ENCODE results near the gene CBX5. TPM values are rescaled to one million over a fixed set of nuclear protein-coding genes. Genes with fewer than 3 reads are reported as not detected.

The CBX5 gene
- total RNA-seq, 1 experiment from 2014 or later: 85.5 TPM

DNA sequence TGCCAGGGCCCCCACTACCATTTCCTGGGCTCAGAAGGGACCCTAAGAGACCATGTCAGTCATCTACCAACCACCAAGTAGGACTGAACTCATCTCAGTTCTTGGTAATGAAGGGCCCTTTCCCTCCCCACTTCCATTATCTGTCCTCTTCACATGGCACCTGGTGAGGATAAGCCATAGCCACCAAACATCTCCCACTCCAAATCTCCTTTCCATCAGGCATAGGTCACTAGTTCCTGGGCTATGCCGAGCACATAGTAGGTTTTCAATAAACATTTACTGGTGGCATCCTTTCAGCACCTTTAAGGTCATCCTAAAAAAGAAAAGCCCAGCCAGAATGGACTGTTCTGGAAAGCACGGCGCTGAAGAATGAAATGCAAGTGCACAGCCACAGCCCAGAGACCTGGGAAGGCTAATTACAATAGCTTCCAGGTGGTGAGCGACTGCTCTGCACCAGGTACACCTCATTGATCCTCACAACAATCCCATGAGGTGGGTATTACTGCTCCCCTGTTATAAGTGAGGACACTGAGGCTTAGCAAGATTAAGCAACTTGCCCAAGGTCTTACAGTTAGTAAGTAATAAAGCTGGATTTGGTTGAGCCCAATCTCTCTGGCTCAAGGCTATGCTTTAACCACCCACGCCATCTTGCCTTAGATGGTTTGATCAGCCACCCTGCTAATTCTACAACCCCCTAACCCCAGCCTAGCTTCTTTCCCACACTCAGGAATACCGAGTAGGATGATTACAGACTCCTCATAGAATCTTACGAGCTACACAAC lies 95.7 kb downstream of the CBX5 start:
- Mint-ChIP-seq H3K4me3 (ENCODE audit: unreplicated experiment) (no peak overlapping the region), H3K9me3 (ENCODE audit: unreplicated experiment) (no peaks in the 10 kb centered on the region), H3K36me3 (ENCODE audit: insufficient read depth, unreplicated experiment) (peaks cover 15% of the 10 kb centered on the region), H3K27ac (ENCODE audit: unreplicated experiment) (no peak overlapping the region), H3K4me1 (ENCODE audit: low read depth, unreplicated experiment) (no peaks in the 10 kb centered on the region), H3K27me3 (ENCODE audit: insufficient read depth, unreplicated experiment) (no peaks in the 10 kb centered on the region)
- no peak overlapping the region for H3K4me3 ChIP-seq (ENCODE audit: low read depth, low read length)
- H3K27me3 ChIP-seq (replicated peaks; ENCODE audit: control insufficient read depth, insufficient read depth, low read length): no peaks in the 10 kb centered on the region
- H3K36me3 ChIP-seq (ENCODE audit: control insufficient read depth, insufficient read depth, low read length): no peaks in the 10 kb centered on the region; the same call in 1 of the 2 replicates
- intact Hi-C loops (cut with micrococcal nuclease; ENCODE audit: unreplicated experiment): no loop called here
- DNase-seq: no peak
- no TSS peak for BruUV-seq (replicated peaks)
- ChIA-PET POLR2A (no interaction called here), CTCF (interaction anchor here (1.4 kb wide), 1 partner anchor 11 kb away, joined by 4 read pairs; no protein-coding TSS in a partner anchor)
- H3K9me3 ChIP-seq: no peaks in the 10 kb centered on the region
- TF ChIP-seq, protein P1, sequence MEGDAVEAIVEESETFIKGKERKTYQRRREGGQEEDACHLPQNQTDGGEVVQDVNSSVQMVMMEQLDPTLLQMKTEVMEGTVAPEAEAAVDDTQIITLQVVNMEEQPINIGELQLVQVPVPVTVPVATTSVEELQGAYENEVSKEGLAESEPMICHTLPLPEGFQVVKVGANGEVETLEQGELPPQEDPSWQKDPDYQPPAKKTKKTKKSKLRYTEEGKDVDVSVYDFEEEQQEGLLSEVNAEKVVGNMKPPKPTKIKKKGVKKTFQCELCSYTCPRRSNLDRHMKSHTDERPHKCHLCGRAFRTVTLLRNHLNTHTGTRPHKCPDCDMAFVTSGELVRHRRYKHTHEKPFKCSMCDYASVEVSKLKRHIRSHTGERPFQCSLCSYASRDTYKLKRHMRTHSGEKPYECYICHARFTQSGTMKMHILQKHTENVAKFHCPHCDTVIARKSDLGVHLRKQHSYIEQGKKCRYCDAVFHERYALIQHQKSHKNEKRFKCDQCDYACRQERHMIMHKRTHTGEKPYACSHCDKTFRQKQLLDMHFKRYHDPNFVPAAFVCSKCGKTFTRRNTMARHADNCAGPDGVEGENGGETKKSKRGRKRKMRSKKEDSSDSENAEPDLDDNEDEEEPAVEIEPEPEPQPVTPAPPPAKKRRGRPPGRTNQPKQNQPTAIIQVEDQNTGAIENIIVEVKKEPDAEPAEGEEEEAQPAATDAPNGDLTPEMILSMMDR (IDR thresholded peaks at IDR 0.05; ENCODE audit: insufficient read depth in 1 of 2, low read depth in 1 of 2, low read length in 1 of 2, severe bottlenecking in 1 of 2, unreplicated experiment in 1 of 2): no peak
- H3K4me1 ChIP-seq: peaks cover 17% of the 10 kb centered on the region

DNA sequence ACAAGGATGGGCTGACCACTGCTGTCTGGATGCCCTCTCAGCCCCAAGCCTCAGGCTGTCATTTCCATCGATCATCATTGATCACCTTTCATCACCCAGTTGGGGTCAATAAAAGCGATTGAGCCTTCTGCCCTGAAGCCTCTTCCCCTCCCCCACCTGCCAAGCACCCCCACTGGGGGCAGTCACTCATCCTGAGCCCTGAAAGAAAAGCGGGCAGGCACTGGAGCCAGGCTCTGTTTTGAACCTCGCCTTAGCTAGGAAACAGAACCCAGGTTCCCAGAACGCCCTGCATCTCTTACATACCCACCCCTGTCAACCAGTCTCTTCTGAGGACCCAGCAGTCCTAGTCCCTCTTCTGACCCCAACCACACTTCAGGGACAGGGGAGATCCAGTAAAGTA lies 96.9 kb downstream of the CBX5 start:
- H3K9me3 ChIP-seq: no peaks in the 10 kb centered on the region
- no TSS peak for BruUV-seq (replicated peaks)
- no peak for DNase-seq
- no peaks in the 10 kb centered on the region; the same call in 1 of the 2 replicates for H3K36me3 ChIP-seq (ENCODE audit: control insufficient read depth, insufficient read depth, low read length)
- H3K27me3 Mint-ChIP-seq (ENCODE audit: insufficient read depth, unreplicated experiment): no peaks in the 10 kb centered on the region
- H3K36me3 Mint-ChIP-seq (ENCODE audit: insufficient read depth, unreplicated experiment): peaks cover 15% of the 10 kb centered on the region
- no peak overlapping the region for H3K4me3 ChIP-seq (ENCODE audit: low read depth, low read length)
- peaks cover 14% of the 10 kb centered on the region for H3K4me1 ChIP-seq
- no peaks in the 10 kb centered on the region for H3K9me3 Mint-ChIP-seq (ENCODE audit: unreplicated experiment)
- H3K4me3 Mint-ChIP-seq (ENCODE audit: unreplicated experiment): no peak overlapping the region
- no peaks in the 10 kb centered on the region; the same call in 1 of the 2 replicates for H3K27me3 ChIP-seq (replicated peaks; ENCODE audit: control insufficient read depth, insufficient read depth, low read length)
- ChIA-PET POLR2A (no interaction called here), CTCF (no interaction called here)
- H3K4me1 Mint-ChIP-seq (ENCODE audit: low read depth, unreplicated experiment): no peaks in the 10 kb centered on the region
- intact Hi-C loops (cut with micrococcal nuclease; ENCODE audit: unreplicated experiment): no loop called here
- TF ChIP-seq, protein P1 (IDR thresholded peaks at IDR 0.05; ENCODE audit: insufficient read depth in 1 of 2, low read depth in 1 of 2, low read length in 1 of 2, severe bottlenecking in 1 of 2, unreplicated experiment in 1 of 2): no peak
- H3K27ac Mint-ChIP-seq (ENCODE audit: unreplicated experiment): no peak overlapping the region

DNA sequence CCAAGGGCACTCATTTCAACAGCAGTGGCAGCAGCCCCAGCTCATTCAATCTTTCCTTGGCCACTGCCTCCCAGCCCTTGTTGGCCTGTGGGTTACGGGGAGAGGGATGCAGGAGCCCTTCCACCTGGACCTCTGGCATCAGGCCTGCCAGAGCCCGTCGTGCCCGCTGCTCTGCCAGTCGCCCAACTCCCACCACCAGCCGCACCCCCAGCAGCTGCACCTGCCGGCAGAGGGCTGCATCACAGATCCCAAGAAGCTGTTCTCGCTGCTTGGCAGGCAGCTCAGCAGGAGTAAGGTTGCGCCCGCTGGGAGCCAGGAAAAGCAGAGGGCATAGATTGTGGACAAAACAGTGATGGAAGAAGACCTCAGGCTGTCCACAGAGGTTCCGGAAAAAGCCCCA lies 97.8 kb downstream of the CBX5 start:
- CTCF ChIA-PET: no interaction called here
- intact Hi-C loops (cut with micrococcal nuclease; ENCODE audit: unreplicated experiment): no loop called here

More for the DNA sequence above, 97.8 kb downstream of the CBX5 start:
- Histone ChIP-seq H3K36me3 (ENCODE audit: control insufficient read depth, insufficient read depth, low read length) (no peaks in the 10 kb centered on the region; the same call in 1 of the 2 replicates), H3K9me3 (no peaks in the 10 kb centered on the region), H3K27me3 (replicated peaks; ENCODE audit: control insufficient read depth, insufficient read depth, low read length) (no peaks in the 10 kb centered on the region; the same call in 1 of the 2 replicates), H3K4me3 (ENCODE audit: low read depth, low read length) (no peak overlapping the region), H3K4me1 (peaks cover 6% of the 10 kb centered on the region)
- Mint-ChIP-seq H3K36me3 (ENCODE audit: insufficient read depth, unreplicated experiment) (peaks cover 11% of the 10 kb centered on the region), H3K9me3 (ENCODE audit: unreplicated experiment) (no peaks in the 10 kb centered on the region), H3K4me1 (ENCODE audit: low read depth, unreplicated experiment) (no peaks in the 10 kb centered on the region), H3K4me3 (ENCODE audit: unreplicated experiment) (no peak overlapping the region), H3K27ac (ENCODE audit: unreplicated experiment) (no peak overlapping the region), H3K27me3 (ENCODE audit: insufficient read depth, unreplicated experiment) (no peaks in the 10 kb centered on the region)
- POLR2A ChIA-PET: no interaction called here
- BruUV-seq (replicated peaks): no TSS peak
- TF ChIP-seq, protein P1 (IDR thresholded peaks at IDR 0.05; ENCODE audit: insufficient read depth in 1 of 2, low read depth in 1 of 2, low read length in 1 of 2, severe bottlenecking in 1 of 2, unreplicated experiment in 1 of 2): no peak
- DNase-seq: no peak

Other genes with a start within 250 kb of the CBX5 start
- gene HOXC5, start 247.1 kb downstream of the CBX5 start, total RNA-seq (2022): 3.4 and 3.6 TPM in 2 replicates
- 2.9 and 4.1 TPM in 2 replicates for gene HOXC4, start 226.3 kb downstream of the CBX5 start, total RNA-seq (2022)
- gene SMUG1, start 91.1 kb downstream of the CBX5 start, total RNA-seq (2022): 51.8 and 53.2 TPM in 2 replicates
- 1,364 and 1,426 TPM in 2 replicates for gene HNRNPA1, start 604 bp upstream of the CBX5 start, total RNA-seq (2022)
- 5.7 and 6.2 TPM in 2 replicates for gene NFE2, start 20.9 kb upstream of the CBX5 start, total RNA-seq (2022)
- gene COPZ1, start 45.0 kb upstream of the CBX5 start, total RNA-seq (2022): 129 and 133 TPM in 2 replicates
- gene GPR84, start 84.4 kb upstream of the CBX5 start, total RNA-seq (2022): not detected in 2 replicates
- 8.4 and 9.4 TPM in 2 replicates for gene ZNF385A, start 104.6 kb upstream of the CBX5 start, total RNA-seq (2022)
- gene ITGA5, start 139.1 kb upstream of the CBX5 start, total RNA-seq (2022): 17.3 and 22.3 TPM in 2 replicates
- gene GTSF1, start 193.5 kb upstream of the CBX5 start, total RNA-seq (2022): not detected in 2 replicates
- gene NCKAP1L, start 217.6 kb upstream of the CBX5 start, total RNA-seq (2022): not detected in 2 replicates